GM19043 (cell line): ENCODE data around the gene POT1.

ENCODE experiments used
- ATAC-seq: cut with Tn5 transposase; IDR thresholded peaks from one replicate; pipeline ENCODE4 v1.9.1; 2021; ENCODE audit warnings: low read depth; ENCODE audit not compliant: unreplicated experiment

POT1 gene

GRCh38 chr7:124914298-124914697 is 15.3 kb downstream of the POT1 start:
- peak; percentile 47 for ATAC-seq

- ATAC-seq, result no peak
These were observed 16.7 kb downstream of the POT1 start for GRCh38 chr7:124912972-124913371.

DNA sequence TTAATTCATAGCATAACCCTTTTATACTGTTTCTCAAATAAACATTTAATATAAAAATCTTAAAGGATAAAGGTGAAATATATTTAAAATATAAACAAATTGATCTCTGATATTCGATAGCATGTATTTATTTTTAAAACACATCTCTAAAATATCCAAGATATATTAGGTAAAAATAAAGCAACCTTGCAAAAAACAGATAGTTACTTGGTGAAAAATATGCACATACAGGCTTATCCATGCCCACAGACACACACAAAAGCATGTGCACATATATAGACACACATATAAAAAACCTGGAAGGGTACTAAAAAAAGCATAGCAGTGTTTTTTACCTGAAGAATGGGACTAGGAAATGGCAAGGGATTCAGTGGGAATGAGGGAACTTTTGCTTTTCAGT is 19.8 kb downstream of the POT1 start:
- ATAC-seq, result no peak

DNA sequence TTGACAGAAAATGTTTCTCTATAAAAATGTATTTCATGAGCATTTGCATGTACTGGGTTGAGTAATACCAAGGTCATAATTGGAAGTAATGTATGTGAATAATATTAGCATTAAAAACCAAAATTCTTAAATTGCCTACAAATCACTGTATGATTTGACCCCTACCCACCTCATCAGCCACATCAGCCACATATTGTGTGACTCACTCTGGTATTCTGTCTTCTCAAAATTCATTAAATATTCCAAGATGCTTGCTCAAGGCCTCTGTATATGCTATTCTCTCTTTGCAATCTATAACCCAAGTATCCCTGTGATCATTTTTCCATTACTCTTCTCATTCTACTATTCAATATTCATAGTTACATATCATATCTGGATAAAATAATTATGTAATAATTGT is 21.4 kb downstream of the POT1 start:
- ATAC-seq, result no peak

- ATAC-seq, result no peak
These were observed 22.1 kb downstream of the POT1 start for GRCh38 chr7:124907490-124907889.

DNA sequence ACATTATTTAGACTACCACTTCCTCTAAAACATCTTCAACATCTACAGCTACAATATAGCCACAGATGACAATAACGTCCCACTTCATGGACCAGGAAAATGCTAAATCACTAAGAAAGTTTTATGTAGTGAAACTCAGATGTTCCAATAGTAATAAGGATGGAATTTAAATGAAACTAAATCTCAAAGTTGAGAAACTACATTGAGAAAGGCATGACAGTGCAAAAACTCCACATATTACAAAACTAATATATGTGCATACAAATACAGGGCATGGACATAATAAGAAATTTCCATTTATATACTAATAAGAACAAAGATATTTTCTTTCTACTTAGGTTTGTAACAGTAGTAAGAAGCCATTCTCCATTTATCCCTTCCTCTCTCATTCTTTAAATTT is 31.1 kb downstream of the POT1 start:
- ATAC-seq, result no peak

DNA sequence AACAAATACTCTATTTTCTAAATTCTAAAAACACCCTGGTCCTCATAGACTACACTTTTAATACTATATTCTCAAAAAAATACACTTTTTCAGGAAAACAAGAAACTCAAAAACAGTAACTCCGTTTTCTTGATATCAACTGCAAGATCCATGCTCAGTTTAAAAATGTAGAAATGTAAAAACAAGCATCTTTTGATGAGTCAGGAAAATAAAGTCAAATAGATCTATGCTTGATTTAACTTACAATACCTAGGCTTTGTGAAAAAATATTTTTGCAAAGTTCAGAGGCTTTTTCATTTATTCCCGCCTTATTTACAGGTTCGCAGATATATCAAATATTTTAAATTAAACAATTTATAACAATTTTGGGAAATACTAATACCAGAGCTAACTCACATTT is 33.6 kb downstream of the POT1 start:
- ATAC-seq, result no peak

GRCh38 chr7:124893140-124893827 is 36.3 kb downstream of the POT1 start:
- peak; percentile 79 for ATAC-seq

- ATAC-seq, result no peak
These were observed 42.4 kb downstream of the POT1 start for GRCh38 chr7:124887247-124887646.

DNA sequence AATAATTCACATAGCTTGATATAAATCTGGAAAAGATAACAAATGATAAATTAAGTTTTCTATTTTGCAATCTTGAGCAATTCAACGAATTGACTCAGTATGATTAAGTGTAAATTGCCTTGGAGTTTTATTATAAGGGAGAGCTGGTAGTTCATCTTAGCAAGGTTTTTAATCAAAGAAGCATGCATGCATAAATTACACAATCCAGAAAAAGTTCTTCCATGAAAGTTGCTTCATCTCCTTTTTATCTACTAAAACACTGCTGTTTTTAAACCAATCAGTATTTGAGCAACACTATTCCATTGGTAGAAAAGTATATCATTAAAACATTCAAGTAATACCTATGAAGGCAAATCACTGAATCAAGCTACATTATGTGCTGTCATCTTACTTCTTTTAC is 47.6 kb downstream of the POT1 start:
- ATAC-seq, result no peak

DNA sequence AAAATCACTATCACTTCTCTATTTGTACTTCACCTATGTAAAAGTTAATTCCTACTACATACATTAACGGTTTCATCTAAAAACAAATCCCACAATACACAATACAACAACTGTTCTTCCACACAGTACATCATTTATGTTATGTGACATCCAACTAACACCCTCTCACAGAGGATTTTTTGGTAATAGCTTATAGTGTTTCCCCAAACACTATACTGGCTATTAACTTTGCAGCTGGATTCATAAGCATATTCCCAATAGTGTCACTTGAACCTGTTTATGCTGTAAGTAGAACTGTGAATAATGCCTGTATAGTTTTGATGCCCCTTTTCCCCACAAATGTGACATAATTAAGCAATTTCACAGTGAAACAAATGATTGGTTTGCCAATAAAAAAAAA is 49.9 kb downstream of the POT1 start:
- no peak for ATAC-seq

DNA sequence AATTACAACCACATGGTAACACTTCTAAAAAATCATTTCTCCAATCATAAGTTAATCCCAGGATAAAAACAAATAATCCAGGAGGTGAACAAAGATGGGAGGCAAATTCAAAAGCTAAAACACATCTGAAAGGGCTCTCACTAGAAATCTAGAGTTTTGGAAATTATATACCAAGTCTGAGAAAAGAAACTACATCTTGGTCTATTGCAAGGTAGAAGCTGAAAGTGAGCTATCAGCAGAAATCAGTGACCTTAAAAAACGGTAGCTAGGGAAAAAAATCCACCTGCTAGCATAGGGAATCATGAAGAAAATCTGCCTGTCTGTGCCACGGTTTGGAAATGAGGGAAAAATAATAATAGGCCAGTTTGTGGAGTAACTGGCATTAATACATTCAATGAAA is 50.5 kb downstream of the POT1 start:
- ATAC-seq, result no peak

GRCh38 chr7:124874644-124875163 is 54.9 kb downstream of the POT1 start:
- no peak for ATAC-seq

DNA sequence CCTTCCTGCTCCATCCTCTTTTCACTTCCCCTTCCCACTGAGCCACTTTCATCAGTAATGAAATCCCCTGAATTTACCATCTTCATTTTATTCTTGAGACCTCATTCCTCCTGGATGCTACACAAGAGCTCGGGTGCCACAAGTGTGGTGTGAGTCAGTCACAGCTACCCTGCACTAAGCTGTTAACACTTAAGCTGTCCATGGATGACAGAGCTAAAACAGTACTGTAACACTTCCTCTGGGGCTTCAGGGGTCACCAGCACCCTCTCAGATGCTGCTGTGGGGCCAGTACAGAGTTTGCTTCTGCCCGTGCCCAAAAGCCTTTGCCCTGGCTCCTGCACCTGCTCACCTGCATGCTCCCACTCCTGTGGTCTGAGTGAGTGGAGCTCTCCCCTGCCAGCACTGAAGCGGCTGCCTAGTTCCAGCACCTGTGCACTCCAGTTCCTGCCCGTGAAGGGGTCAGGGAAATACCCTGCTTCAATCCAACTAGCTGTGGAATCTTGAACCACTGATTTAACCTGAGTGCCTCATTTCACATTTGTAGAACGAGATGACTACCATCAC is 71.9 kb downstream of the POT1 start:
- ATAC-seq, result no peak

- ATAC-seq, result peak; percentile 72
These were observed 73.2 kb downstream of the POT1 start for GRCh38 chr7:124856299-124856888.

GRCh38 chr7:124843336-124843735 is 86.3 kb downstream of the POT1 start:
- ATAC-seq, result no peak

- no peak for ATAC-seq
These were observed 89.2 kb downstream of the POT1 start for GRCh38 chr7:124840435-124840834.

DNA sequence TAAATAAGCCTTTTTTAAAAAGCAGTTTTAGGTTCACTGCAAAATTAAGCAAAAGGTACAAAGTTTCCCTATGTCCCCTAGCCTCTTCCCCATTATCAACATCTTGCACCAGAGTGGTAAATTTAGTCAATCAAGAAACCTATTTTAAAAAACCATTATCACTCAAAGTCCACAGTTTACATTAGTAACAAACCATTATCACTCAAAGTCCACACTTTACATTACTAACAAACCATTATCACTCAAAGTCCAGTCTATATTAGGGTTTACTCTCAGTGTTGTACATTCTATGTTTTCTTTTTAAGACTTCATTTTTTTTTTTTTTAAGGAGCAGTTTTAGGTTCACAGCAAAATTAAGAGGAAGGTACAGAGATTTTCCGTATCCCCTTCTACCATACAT is 89.9 kb downstream of the POT1 start:
- no peak for ATAC-seq

GRCh38 chr7:124836173-124836572 is 93.5 kb downstream of the POT1 start:
- ATAC-seq, result no peak

DNA sequence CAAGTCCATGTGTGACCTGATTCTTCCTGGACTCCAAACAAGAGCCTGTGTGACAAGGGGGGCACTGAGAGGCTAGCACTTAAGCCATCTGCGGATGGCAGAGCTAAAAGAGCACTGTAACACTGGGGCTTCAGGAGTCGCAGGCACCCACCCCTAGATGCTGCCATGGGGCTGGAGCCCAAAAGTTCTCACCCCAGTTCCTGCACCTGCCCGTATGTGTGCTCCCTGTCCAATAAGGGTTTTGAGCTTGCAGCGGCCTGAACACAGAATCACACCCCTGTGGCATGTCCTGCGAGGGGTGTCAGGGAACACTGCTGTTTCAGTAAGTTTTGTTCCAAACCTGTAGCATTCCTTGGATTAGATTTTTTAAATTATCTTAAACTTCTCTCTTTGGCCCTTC is 110.8 kb downstream of the POT1 start:
- no peak for ATAC-seq

DNA sequence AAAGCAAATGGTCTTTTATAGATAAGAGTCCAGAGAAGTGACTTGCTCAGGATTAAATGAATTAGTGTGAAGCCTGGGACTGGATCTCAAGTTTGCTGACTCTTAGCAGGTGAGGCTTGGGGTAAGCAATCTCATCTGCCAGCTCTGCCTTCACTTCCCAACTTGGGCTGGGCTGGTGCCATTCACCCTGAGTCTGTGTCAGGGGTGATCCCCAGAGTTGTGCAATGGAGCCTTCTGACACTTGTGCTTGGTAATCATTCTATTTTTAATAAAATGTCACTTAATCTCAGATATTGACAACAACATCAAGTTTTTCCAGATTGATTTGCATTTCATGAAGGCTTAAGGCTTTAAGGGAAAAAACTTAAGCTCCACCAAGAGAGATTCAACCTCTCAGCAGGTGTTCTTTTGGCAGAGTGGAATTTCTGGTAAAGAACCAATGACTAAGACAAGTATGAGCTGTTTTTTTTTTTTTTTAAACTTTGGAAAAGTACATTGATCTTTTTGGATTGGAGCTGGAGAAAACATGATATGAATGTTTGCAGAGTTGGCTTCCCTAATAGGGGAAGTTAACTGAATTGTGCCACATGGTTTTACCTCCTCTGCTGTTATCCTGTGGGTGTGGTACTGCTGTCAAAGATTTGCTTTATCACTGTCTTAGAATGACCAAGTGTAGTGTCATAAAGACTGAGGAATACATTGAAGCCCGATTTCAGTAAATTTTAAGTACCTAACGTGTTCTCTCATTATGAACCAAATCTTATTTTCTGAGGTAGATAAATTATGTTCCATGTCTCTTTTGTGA is 115.4 kb downstream of the POT1 start:
- ATAC-seq, result no peak
